K562 (cell line): ENCODE results near the gene FAT2. TPM values are rescaled to one million over a fixed set of nuclear protein-coding genes. Genes with fewer than 3 reads are reported as not detected.

Experiments
- FOXA3 ChIP-seq, 2 experiments: fragments of 450-650 bp in 1 of 2; sonication (generic) in 1 of 2; formaldehyde crosslinking; IDR thresholded peaks in 1 of 2; conservative IDR thresholded peaks in 1 of 2; 2 replicates each; pipeline versions ENCODE4 v1.4.0 to v1.8.0; 2020 to 2022; ENCODE audit warnings: mild to moderate bottlenecking in 2 of 2, missing genetic modification reagents in 1 of 2
- GATA2 ChIP-seq: sonication (generic); formaldehyde crosslinking; IDR thresholded peaks from 2 replicates; pipeline ENCODE4 v1.4.0; 2020; ENCODE audit warnings: mild to moderate bottlenecking, missing genetic modification reagents
- IRF2 ChIP-seq: sonication (generic); formaldehyde crosslinking; IDR thresholded peaks from 2 replicates; pipeline ENCODE4 v1.8.1; 2022; ENCODE audit warnings: mild to moderate bottlenecking, missing genetic modification reagents
- KLF16 ChIP-seq: IDR thresholded peaks from 2 replicates; pipeline ENCODE4 v1.6.1; 2016; ENCODE audit warnings: antibody characterized with exemption
- NEUROD1 ChIP-seq: fragments of 150-350 bp; IDR thresholded peaks from 2 replicates; pipeline ENCODE4 v1.6.1; 2014; ENCODE audit warnings: borderline replicate concordance, low read length, low read depth; ENCODE audit not compliant: partially characterized antibody
- PTBP1 ChIP-seq: fragments of 200-400 bp; formaldehyde crosslinking; IDR thresholded peaks from 2 replicates; pipeline ENCODE4 v1.6.1; 2017; ENCODE audit warnings: low read depth, low read length
- ZNF174 ChIP-seq: fragments of 250-450 bp; sonication (Bioruptor Pico); IDR thresholded peaks from 2 replicates; pipeline ENCODE4 v1.4.0; 2020; ENCODE audit warnings: mild to moderate bottlenecking
- ZNF436 ChIP-seq: fragments of 250-450, 450-650 bp; sonication (Bioruptor Pico); formaldehyde crosslinking; IDR thresholded peaks from 2 replicates; pipeline ENCODE4 v1.7.0; 2020; ENCODE audit warnings: mild to moderate bottlenecking
- polyA plus RNA-seq, 8 experiments: library from polyadenylated mRNA; depleted of rRNA in 4 of 8; stranded (reverse) in 5 of 8; unstranded in 3 of 8; fragments of >200 nt; fragmentation: Nextera tagmentation in 2 of 8; fragmentation: Illumina TruSeq in 1 of 8; extraction: Ambion mirVana in 2 of 8; extraction: Trizol in 1 of 8; gene quantifications; 2 replicates each; pipeline versions ENCODE4 v1.2.1 to v1.2.3, GENCODE V29; 2011 to 2014; ENCODE audit warnings: inconsistent platforms in 1 of 8, missing spikeins in 1 of 8
- total RNA-seq, 7 experiments: library from RNA; depleted of rRNA in 6 of 7; stranded (reverse); fragments of >200 nt in 6 of 7; fragmentation: Illumina TruSeq in 2 of 7; extraction: Trizol in 2 of 7; gene quantifications; 2 replicates each; pipeline versions ENCODE4 v1.2.1 to v1.2.3, GENCODE V29; 2011 to 2021; ENCODE audit warnings: low replicate concordance in 1 of 7
- TF ChIP-seq, protein P1 (sequence below): fragments of 450-650 bp; IDR thresholded peaks from 2 replicates; pipeline ENCODE4 v1.6.1; 2017; ENCODE audit warnings: antibody characterized with exemption, mild to moderate bottlenecking
- TF ChIP-seq, protein P2 (sequence below): fragments of 250-450 bp; sonication (Bioruptor Pico); IDR thresholded peaks from 2 replicates; pipeline ENCODE4 v1.5.0; 2021

FAT2 gene
- total and polyA plus RNA-seq, 9 of the 15 experiments (the other 6 are each of a cell fraction or from before 2014, with no cell fraction given) = not detected

DNA sequence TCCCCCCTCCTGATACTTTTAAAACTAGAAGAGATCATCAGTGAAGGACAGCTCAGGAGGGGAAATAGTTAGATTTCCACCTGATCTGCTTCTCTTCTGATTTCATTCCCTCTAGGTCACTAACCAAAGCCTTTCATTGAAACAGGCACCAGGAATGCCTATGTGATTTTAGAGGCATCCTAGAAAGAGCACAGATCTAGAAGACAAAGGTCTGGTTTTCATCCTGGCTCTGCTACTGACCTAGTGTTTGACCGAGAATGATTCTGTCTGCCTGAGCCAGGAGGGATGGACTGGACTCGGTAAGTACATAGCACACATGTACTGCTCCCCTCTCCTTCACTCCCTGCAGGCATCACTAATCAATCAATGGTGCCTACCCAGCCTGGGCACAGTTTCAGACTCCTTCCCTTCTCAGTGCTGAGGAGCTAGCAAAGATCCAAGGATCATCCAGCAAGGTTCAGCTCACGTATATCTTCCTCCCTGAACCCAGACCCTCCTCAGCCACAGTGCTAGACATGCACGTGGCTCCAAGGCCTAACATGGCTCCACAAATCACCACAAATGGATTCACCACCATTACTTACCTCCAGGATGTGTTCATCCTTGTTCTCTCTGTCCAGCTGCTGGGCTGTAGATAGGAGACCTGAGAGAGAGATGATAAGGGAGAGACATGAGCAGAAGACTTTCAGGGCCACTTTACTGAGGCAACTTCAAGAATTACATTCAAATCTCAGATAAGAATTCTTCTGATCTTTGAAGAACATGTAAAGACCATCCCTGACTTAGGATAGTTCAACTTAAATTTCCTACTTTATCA lies 35.2 kb downstream of the FAT2 start (continued):
- TF ChIP-seq, protein P1, sequence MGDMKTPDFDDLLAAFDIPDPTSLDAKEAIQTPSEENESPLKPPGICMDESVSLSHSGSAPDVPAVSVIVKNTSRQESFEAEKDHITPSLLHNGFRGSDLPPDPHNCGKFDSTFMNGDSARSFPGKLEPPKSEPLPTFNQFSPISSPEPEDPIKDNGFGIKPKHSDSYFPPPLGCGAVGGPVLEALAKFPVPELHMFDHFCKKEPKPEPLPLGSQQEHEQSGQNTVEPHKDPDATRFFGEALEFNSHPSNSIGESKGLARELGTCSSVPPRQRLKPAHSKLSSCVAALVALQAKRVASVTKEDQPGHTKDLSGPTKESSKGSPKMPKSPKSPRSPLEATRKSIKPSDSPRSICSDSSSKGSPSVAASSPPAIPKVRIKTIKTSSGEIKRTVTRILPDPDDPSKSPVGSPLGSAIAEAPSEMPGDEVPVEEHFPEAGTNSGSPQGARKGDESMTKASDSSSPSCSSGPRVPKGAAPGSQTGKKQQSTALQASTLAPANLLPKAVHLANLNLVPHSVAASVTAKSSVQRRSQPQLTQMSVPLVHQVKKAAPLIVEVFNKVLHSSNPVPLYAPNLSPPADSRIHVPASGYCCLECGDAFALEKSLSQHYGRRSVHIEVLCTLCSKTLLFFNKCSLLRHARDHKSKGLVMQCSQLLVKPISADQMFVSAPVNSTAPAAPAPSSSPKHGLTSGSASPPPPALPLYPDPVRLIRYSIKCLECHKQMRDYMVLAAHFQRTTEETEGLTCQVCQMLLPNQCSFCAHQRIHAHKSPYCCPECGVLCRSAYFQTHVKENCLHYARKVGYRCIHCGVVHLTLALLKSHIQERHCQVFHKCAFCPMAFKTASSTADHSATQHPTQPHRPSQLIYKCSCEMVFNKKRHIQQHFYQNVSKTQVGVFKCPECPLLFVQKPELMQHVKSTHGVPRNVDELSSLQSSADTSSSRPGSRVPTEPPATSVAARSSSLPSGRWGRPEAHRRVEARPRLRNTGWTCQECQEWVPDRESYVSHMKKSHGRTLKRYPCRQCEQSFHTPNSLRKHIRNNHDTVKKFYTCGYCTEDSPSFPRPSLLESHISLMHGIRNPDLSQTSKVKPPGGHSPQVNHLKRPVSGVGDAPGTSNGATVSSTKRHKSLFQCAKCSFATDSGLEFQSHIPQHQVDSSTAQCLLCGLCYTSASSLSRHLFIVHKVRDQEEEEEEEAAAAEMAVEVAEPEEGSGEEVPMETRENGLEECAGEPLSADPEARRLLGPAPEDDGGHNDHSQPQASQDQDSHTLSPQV = no peak
- TF ChIP-seq IRF2 (CRISPR knock-in tag) (no peak), FOXA3 (CRISPR knock-in tag; conservative IDR thresholded peaks at IDR 0.05 in 1 of 2, IDR thresholded peaks at IDR 0.05 in 1 of 2) (no peak), ZNF436 (CRISPR knock-in tag) (no peak), KLF16 (no peak), GATA2 (CRISPR knock-in tag) (peak; percentile 15; the same call in 1 of the 2 replicates), NEUROD1 (no peak), PTBP1 (no peak), ZNF174 (CRISPR knock-in tag) (no peak)
- TF ChIP-seq, protein P2, sequence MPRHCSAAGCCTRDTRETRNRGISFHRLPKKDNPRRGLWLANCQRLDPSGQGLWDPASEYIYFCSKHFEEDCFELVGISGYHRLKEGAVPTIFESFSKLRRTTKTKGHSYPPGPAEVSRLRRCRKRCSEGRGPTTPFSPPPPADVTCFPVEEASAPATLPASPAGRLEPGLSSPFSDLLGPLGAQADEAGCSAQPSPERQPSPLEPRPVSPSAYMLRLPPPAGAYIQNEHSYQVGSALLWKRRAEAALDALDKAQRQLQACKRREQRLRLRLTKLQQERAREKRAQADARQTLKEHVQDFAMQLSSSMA (CRISPR knock-in tag) = no peak
